Fibroblast of lung (primary cell): ENCODE results near the gene AIFM3. TPM values are rescaled to one million over a fixed set of nuclear protein-coding genes. Genes with fewer than 3 reads are reported as not detected.
"Not testable (repeated sequence)": the region's sequence is repeated elsewhere in the genome, so short reads cannot be mapped to it uniquely, and the experiment has no call there.

Experiments used
- DNase-seq, 2 donors: peaks; one replicate each; pipeline versions ENCODE4 v3.0.0 to v3.0.0-alpha.2; 2010; ENCODE audit warnings: low read depth in 2 of 2
- H2AFZ ChIP-seq: 2 replicates; pipeline ENCODE4 v1.5.1; 2012; ENCODE audit warnings: low read length, control low read depth, inconsistent platforms
- H3K27ac ChIP-seq: 2 replicates; pipeline ENCODE4 v1.5.1; 2011; ENCODE audit warnings: low read length, control low read depth; ENCODE audit not compliant: insufficient read depth
- H3K27me3 ChIP-seq: 2 replicates; pipeline ENCODE4 v1.5.1; 2011; ENCODE audit warnings: mild to moderate bottlenecking, low read length; ENCODE audit not compliant: control insufficient read depth, insufficient read depth
- H3K36me3 ChIP-seq: 2 replicates; pipeline ENCODE4 v1.5.1; 2011; ENCODE audit warnings: low read length; ENCODE audit not compliant: control insufficient read depth, insufficient read depth
- H3K4me1 ChIP-seq: 2 replicates; pipeline ENCODE4 v1.5.1; 2011; ENCODE audit warnings: low read length; ENCODE audit not compliant: control insufficient read depth, insufficient read depth; ENCODE audit errors: extremely low read depth
- H3K4me2 ChIP-seq: 2 replicates; pipeline ENCODE4 v1.5.1; 2011; ENCODE audit warnings: low read length, control low read depth; ENCODE audit not compliant: insufficient read depth; ENCODE audit errors: extremely low read depth
- H3K4me3 ChIP-seq, 4 experiments: fragments of 200-600 bp in 1 of 4; sonication (generic) in 1 of 4; replicated peaks in 1 of 4; 2 replicates each; pipeline ENCODE4 v1.5.1; 2011 to 2016; ENCODE audit warnings: low read length in 4 of 4, low read depth in 3 of 4, mild to moderate bottlenecking in 3 of 4, control low read depth in 2 of 4, inconsistent platforms in 1 of 4, mixed read lengths in 1 of 4; ENCODE audit not compliant: insufficient read depth in 1 of 4; ENCODE audit errors: control extremely low read depth in 1 of 4
- H3K79me2 ChIP-seq: 2 replicates; pipeline ENCODE4 v1.5.1; 2012; ENCODE audit warnings: mild to moderate bottlenecking, low read length, inconsistent platforms; ENCODE audit not compliant: control insufficient read depth, insufficient read depth
- H3K9ac ChIP-seq: 2 replicates; pipeline ENCODE4 v1.5.1; 2011; ENCODE audit warnings: mild to moderate bottlenecking, low read length, control low read depth; ENCODE audit not compliant: insufficient read depth
- H3K9me3 ChIP-seq: 2 replicates; pipeline ENCODE4 v1.5.1; 2012; ENCODE audit warnings: low read depth, low read length; ENCODE audit not compliant: control insufficient read depth, insufficient read depth
- H4K20me1 ChIP-seq: 2 replicates; pipeline ENCODE4 v1.5.1; 2011; ENCODE audit warnings: low read length; ENCODE audit not compliant: control insufficient read depth, insufficient read depth; ENCODE audit errors: extremely low read depth
- EZH2 ChIP-seq: IDR thresholded peaks from 2 replicates; pipeline ENCODE4 v1.5.1; 2012; ENCODE audit warnings: low read length, control low read depth, mild to moderate bottlenecking; ENCODE audit errors: missing control alignments
- polyA plus RNA-seq, 2 donors: library from polyadenylated mRNA; depleted of rRNA in 1 of 2; stranded (reverse) in 1 of 2; unstranded in 1 of 2; fragments of >200 nt; gene quantifications; 2 replicates each; pipeline ENCODE4 v1.2.1, GENCODE V29; 2011 to 2012; ENCODE audit warnings: missing spikeins in 1 of 2
- total RNA-seq: library from RNA; depleted of rRNA; stranded (reverse); fragments of >200 nt; gene quantifications from 2 replicates; pipeline ENCODE4 v1.2.1, GENCODE V29; 2014
- TF ChIP-seq, protein P1 (sequence below), 2 donors: IDR thresholded peaks in 1 of 2; conservative IDR thresholded peaks in 1 of 2; 1 replicate in 1 of 2; 2 replicates in 1 of 2; pipeline ENCODE4 v1.5.1; 2011 to 2012; ENCODE audit warnings: low read length in 2 of 2, control low read depth in 1 of 2, inconsistent platforms in 1 of 2, low read depth in 1 of 2, mild to moderate bottlenecking in 1 of 2

The AIFM3 gene
- total and polyA plus RNA-seq, 2 donors (not counting 1 experiment from before 2014, with no cell fraction given), result 0.15 to 2.0 TPM

GRCh38 chr22:21003782-21004181, 36.7 kb downstream of the AIFM3 start:
- no peaks in the 10 kb centered on the region for H3K9me3 ChIP-seq
- H3K4me1 ChIP-seq, result peaks cover 9% of the 10 kb centered on the region
- DNase-seq, result no peak
- peaks cover 27% of the 10 kb centered on the region for H3K79me2 ChIP-seq
- no peak overlapping the region for H2AFZ ChIP-seq
- H4K20me1 ChIP-seq, result no peaks in the 10 kb centered on the region
- no peaks in the 10 kb centered on the region for H3K27me3 ChIP-seq
- TF ChIP-seq EZH2, result no peak
- TF ChIP-seq, protein P1, sequence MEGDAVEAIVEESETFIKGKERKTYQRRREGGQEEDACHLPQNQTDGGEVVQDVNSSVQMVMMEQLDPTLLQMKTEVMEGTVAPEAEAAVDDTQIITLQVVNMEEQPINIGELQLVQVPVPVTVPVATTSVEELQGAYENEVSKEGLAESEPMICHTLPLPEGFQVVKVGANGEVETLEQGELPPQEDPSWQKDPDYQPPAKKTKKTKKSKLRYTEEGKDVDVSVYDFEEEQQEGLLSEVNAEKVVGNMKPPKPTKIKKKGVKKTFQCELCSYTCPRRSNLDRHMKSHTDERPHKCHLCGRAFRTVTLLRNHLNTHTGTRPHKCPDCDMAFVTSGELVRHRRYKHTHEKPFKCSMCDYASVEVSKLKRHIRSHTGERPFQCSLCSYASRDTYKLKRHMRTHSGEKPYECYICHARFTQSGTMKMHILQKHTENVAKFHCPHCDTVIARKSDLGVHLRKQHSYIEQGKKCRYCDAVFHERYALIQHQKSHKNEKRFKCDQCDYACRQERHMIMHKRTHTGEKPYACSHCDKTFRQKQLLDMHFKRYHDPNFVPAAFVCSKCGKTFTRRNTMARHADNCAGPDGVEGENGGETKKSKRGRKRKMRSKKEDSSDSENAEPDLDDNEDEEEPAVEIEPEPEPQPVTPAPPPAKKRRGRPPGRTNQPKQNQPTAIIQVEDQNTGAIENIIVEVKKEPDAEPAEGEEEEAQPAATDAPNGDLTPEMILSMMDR (conservative IDR thresholded peaks at IDR 0.05 in 1 of 2, IDR thresholded peaks at IDR 0.05 in 1 of 2; ENCODE audit: low read depth in 1 of 2, low read length in 2 of 2), result no peak
- peaks cover 3% of the 10 kb centered on the region for H3K36me3 ChIP-seq
- no peak overlapping the region for H3K9ac ChIP-seq
- H3K27ac ChIP-seq, result no peak overlapping the region
- H3K4me3 ChIP-seq, result peak overlapping the region in 3 of 4 experiments; percentile 67 to 93 (median 87)
- peak overlapping the region; percentile 52 for H3K4me2 ChIP-seq

DNA sequence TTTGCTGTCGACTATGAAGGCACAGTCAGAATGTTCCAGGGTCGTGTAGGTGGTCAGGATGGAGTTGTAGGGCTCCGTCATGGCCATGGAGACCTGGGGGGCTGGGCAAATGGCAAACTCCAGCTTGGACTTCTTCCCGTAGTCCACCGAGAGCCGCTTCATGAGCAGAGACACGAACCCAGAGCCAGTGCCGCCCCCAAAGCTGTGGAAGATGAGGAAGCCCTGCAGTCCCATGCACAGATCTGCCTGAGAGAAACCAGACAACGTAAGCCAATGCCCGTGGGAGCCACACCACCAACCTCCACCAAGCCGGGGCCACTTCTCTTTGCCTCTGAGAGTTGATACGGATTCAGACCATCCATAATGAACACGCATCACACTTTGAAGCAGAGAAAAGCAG, 42.2 kb downstream of the AIFM3 start:
- not testable (repeated sequence) for H3K79me2 ChIP-seq, H2AFZ ChIP-seq, H3K4me2 ChIP-seq, H3K27ac ChIP-seq, H3K9ac ChIP-seq, H3K4me1 ChIP-seq, H3K9me3 ChIP-seq, H3K4me3 ChIP-seq, H4K20me1 ChIP-seq, H3K27me3 ChIP-seq, H3K36me3 ChIP-seq, DNase-seq

GRCh38 chr22:21009638-21010425, 42.8 kb downstream of the AIFM3 start:
- Histone ChIP-seq H3K9ac (no peak overlapping the region), H3K36me3 (no peaks in the 10 kb centered on the region), H3K4me3 (no peak overlapping the region), H4K20me1 (no peaks in the 10 kb centered on the region), H3K27ac (no peak overlapping the region), H3K4me2 (no peak overlapping the region), H3K4me1 (peaks cover 7% of the 10 kb centered on the region), H2AFZ (no peak overlapping the region), H3K79me2 (no peaks in the 10 kb centered on the region), H3K27me3 (no peaks in the 10 kb centered on the region), H3K9me3 (no peaks in the 10 kb centered on the region)
- TF ChIP-seq EZH2, result no peak
- TF ChIP-seq, protein P1 (conservative IDR thresholded peaks at IDR 0.05 in 1 of 2, IDR thresholded peaks at IDR 0.05 in 1 of 2; ENCODE audit: low read depth in 1 of 2, low read length in 2 of 2), result no peak
- DNase-seq, result peak; percentile 48 to 51
